ENCODE results near the gene CDX2. TPM values are rescaled to one million over a fixed set of nuclear protein-coding genes. Genes with fewer than 3 reads are reported as not detected.

CDX2 gene
- total and polyA plus RNA-seq, 2 experiments from 2014 or later: not detected

DNA sequence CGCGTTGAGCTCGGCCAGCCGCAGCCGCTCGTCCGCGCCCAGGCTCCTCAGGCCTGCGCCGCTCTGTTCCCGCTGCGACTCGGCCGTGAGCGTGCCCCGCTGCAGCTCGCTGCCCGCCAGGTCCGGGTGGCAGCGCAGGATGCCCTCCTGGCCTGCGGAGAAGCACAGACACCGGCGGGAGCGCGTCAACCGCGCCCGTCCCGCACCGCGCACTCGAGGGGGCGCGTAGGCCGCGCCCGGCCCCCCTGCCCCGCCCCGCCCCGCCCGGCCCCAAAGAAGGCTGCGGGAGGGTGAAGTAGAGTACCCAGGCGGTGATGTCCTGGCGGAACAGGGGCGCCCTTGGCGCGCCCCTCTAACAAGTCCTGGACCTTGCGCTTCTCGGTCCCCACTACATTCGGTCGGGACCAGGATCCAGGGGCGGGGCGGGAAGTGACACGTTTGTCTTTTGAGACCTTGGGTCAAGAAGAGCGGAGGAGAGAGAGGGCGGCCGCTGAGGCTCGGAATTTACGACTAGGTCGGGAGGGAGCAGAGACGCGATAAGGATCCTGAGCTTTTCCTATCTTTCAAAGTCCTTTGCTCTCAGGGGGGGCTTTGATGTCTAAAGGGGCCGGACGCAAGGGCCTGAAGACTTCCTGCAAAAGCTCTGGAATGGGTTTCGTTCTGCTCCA, 9.3 kb upstream of the CDX2 start:
- Mint-ChIP-seq H3K27ac (no peak overlapping the region), H3K27me3 (ENCODE audit: insufficient read depth, low read depth, poor library complexity) (peaks cover 99% of the 10 kb centered on the region), H3K9me3 (peaks cover 9% of the 10 kb centered on the region; the same call in 2 of the 3 replicates), H3K4me1 (peaks cover 33% of the 10 kb centered on the region), H3K4me3 (peak overlapping the region; percentile 54), H3K36me3 (ENCODE audit: low read depth) (no peaks in the 10 kb centered on the region)
- Histone ChIP-seq H3K4me3 (peak overlapping the region; percentile 34), H3K27me3 (ENCODE audit: insufficient read depth) (peaks cover 100% of the 10 kb centered on the region), H3K79me2 (replicated peaks; ENCODE audit: insufficient read depth) (no peaks in the 10 kb centered on the region), H4K20me1 (replicated peaks; ENCODE audit: insufficient read depth) (peaks cover 32% of the 10 kb centered on the region), H3K4me1 (ENCODE audit: insufficient read depth) (peaks cover 31% of the 10 kb centered on the region), H3K27ac (ENCODE audit: low read depth) (no peak overlapping the region), H3F3A (replicated peaks; ENCODE audit: low read depth) (peaks cover 43% of the 10 kb centered on the region), H3K4me2 (peak overlapping the region; percentile 72), H3K36me3 (ENCODE audit: insufficient read depth) (no peaks in the 10 kb centered on the region; the same call in 1 of the 2 replicates), H2AFZ (no peak overlapping the region), H3K9me2 (ENCODE audit: insufficient read depth) (no peaks in the 10 kb centered on the region)
- peak; percentile 93 for TF ChIP-seq EZH2 (IDR thresholded peaks at IDR 0.05; ENCODE audit: low read depth, unreplicated experiment)
- peak; percentile 78 for TF ChIP-seq EZH2phosphoT487 (IDR thresholded peaks at IDR 0.05; ENCODE audit: unreplicated experiment)
- peak; percentile 49; the same call in 1 of the 2 replicates for TF ChIP-seq NANOG (IDR thresholded peaks at IDR 0.05; ENCODE audit: borderline replicate concordance)
- TF ChIP-seq ZNF462 (CRISPR knock-in tag; IDR thresholded peaks at IDR 0.05): no peak
- ATAC-seq: peak; percentile 18
- DNase-seq (ENCODE audit: low spot score): peak; percentile 85
